Endodermal cell (in vitro differentiated cells): ENCODE data around the gene MAP7. TPM values are rescaled to one million over a fixed set of nuclear protein-coding genes. Genes with fewer than 3 reads are reported as not detected.

Experiments used
- DNase-seq: peaks from one replicate; pipeline ENCODE4 v3.0.0-alpha.2; 2017
- H3K27ac ChIP-seq: 2 replicates; pipeline ENCODE4 v1.5.1; 2013; ENCODE audit warnings: mild to moderate bottlenecking, low read depth, low read length, moderate library complexity
- H3K27me3 ChIP-seq: 2 replicates; pipeline ENCODE4 v1.6.1; 2013; ENCODE audit warnings: mild to moderate bottlenecking, low read length, moderate library complexity; ENCODE audit not compliant: insufficient read depth, control insufficient read depth, poor library complexity, severe bottlenecking
- H3K36me3 ChIP-seq: 2 replicates; pipeline ENCODE4 v1.7.0; 2013; ENCODE audit warnings: mild to moderate bottlenecking, low read length, moderate library complexity; ENCODE audit not compliant: control insufficient read depth, insufficient read depth
- H3K4me1 ChIP-seq: one replicate; pipeline ENCODE4 v1.7.0; 2013; ENCODE audit warnings: low read length; ENCODE audit not compliant: control insufficient read depth, insufficient read depth
- H3K4me3 ChIP-seq: 2 replicates; pipeline ENCODE4 v1.5.1; 2013; ENCODE audit warnings: mild to moderate bottlenecking, low read length, moderate library complexity
- H3K9ac ChIP-seq: 2 replicates; pipeline ENCODE4 v1.6.1; 2013; ENCODE audit warnings: mild to moderate bottlenecking, low read length, moderate library complexity; ENCODE audit not compliant: poor library complexity, severe bottlenecking; ENCODE audit errors: extremely low read depth
- H3K9me3 ChIP-seq: 2 replicates; pipeline ENCODE4 v1.6.1; 2013; ENCODE audit warnings: mild to moderate bottlenecking, low read length, moderate library complexity; ENCODE audit not compliant: control insufficient read depth
- H3K27ac Mint-ChIP-seq: 2 replicates; pipeline ENCODE4 v1.8.0; 2020; ENCODE audit warnings: mixed read lengths
- H3K27me3 Mint-ChIP-seq: 2 replicates; pipeline ENCODE4 v1.8.0; 2021; ENCODE audit warnings: mild to moderate bottlenecking, mixed read lengths; ENCODE audit not compliant: insufficient read depth
- H3K36me3 Mint-ChIP-seq: 2 replicates; pipeline ENCODE4 v1.8.0; 2020; ENCODE audit warnings: low read depth, mixed read lengths
- H3K4me1 Mint-ChIP-seq: 2 replicates; pipeline ENCODE4 v1.8.0; 2020; ENCODE audit warnings: mixed read lengths
- H3K4me3 Mint-ChIP-seq: 2 replicates; pipeline ENCODE4 v1.8.0; 2020; ENCODE audit warnings: mild to moderate bottlenecking, moderate library complexity, mixed read lengths
- H3K9me3 Mint-ChIP-seq: 2 replicates; pipeline ENCODE4 v1.8.0; 2020; ENCODE audit warnings: mild to moderate bottlenecking, mixed read lengths
- CTCF ChIP-seq: fragments of 200-600 bp; sonication (generic); conservative IDR thresholded peaks from 2 replicates; pipeline ENCODE4 v1.5.0; 2021; ENCODE audit warnings: antibody characterized with exemption, mild to moderate bottlenecking
- WGBS, 2 experiments: methylation state at CpG; one replicate each; pipeline versions ENCODE4 v1.1.5 to v1.1.7; 2013; ENCODE audit warnings: missing lambda C conversion rate in 2 of 2, mixed read lengths in 1 of 2; ENCODE audit not compliant: insufficient coverage in 1 of 2, insufficient read length in 1 of 2; 5-methylcytosine and 5-hydroxymethylcytosine counted together
- total RNA-seq, 2 donors: library from RNA; stranded (reverse); fragmentation: NEBNext Ultra II Directional in 1 of 2; extraction: Animal tissue kit (Norgen Biotek cat#: 25700) in 1 of 2; gene quantifications; 2 replicates in 1 of 2; 3 replicates in 1 of 2; pipeline ENCODE4 v1.2.1, GENCODE V29; 2021

MAP7 gene
- total RNA-seq, 2 donors from 2014 or later = 42.4 to 48.7 TPM

- no peak overlapping the region for H3K27ac ChIP-seq
- H3K9ac ChIP-seq = no peak overlapping the region
- no peak for TF ChIP-seq CTCF
- peaks cover 11% of the 10 kb centered on the region for H3K9me3 Mint-ChIP-seq
- no peak overlapping the region for H3K4me3 ChIP-seq
- H3K36me3 Mint-ChIP-seq = peaks cover 14% of the 10 kb centered on the region
- no peak overlapping the region for H3K4me3 Mint-ChIP-seq
- DNase-seq = no peak
- H3K27me3 Mint-ChIP-seq = no peaks in the 10 kb centered on the region
- peaks cover 12% of the 10 kb centered on the region for H3K9me3 ChIP-seq
- H3K27ac Mint-ChIP-seq = no peak overlapping the region
- no peaks in the 10 kb centered on the region for H3K4me1 ChIP-seq
- no peaks in the 10 kb centered on the region for H3K36me3 ChIP-seq
- no peaks in the 10 kb centered on the region for H3K27me3 ChIP-seq
- peaks cover 17% of the 10 kb centered on the region for H3K4me1 Mint-ChIP-seq
- 86% methylated on average over 2 of the region's 2 CpGs; no CpG with 5 or more reads in 1 of the 2 experiments for WGBS, 2 experiments
Measured at GRCh38 chr6:136446579-136447187, 103.5 kb downstream of the MAP7 start.

DNA sequence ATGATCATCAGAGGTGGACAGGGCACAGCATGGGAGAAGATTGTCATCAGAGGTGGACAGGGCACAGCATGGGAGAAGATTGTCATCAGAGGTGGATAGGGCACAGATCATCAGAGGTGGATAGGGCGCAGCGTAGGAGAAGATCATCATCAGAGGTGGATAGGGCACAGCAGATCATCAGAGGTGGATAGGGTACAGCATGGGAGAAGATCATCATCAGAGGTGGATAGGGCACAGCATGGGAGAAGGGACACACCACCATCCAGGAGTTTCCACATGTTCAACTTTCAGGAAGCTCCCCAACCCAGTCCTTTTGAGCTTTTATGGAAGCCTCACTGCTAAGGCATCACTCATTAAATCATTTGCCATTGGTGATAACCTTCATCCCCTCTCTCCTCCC is 104.1 kb downstream of the MAP7 start:
- no peak overlapping the region for H3K4me3 ChIP-seq
- Mint-ChIP-seq H3K27me3 (no peaks in the 10 kb centered on the region), H3K4me3 (no peak overlapping the region), H3K27ac (no peak overlapping the region), H3K9me3 (peaks cover 6% of the 10 kb centered on the region), H3K4me1 (peaks cover 17% of the 10 kb centered on the region), H3K36me3 (peaks cover 9% of the 10 kb centered on the region)
- H3K27ac ChIP-seq = no peak overlapping the region
- H3K9ac ChIP-seq = no peak overlapping the region
- WGBS, 2 experiments = 100% methylated on average over 2 of the region's 2 CpGs
- no peaks in the 10 kb centered on the region for H3K4me1 ChIP-seq
- DNase-seq = no peak
- H3K27me3 ChIP-seq = no peaks in the 10 kb centered on the region
- TF ChIP-seq CTCF = no peak
- H3K36me3 ChIP-seq = no peaks in the 10 kb centered on the region
- H3K9me3 ChIP-seq = peaks cover 7% of the 10 kb centered on the region

- H3K27ac Mint-ChIP-seq = no peak overlapping the region
- peaks cover 6% of the 10 kb centered on the region for H3K36me3 Mint-ChIP-seq
- TF ChIP-seq CTCF = no peak
- Histone ChIP-seq H3K27ac (no peak overlapping the region), H3K9me3 (no peaks in the 10 kb centered on the region), H3K27me3 (no peaks in the 10 kb centered on the region), H3K36me3 (no peaks in the 10 kb centered on the region), H3K9ac (no peak overlapping the region), H3K4me3 (no peak overlapping the region), H3K4me1 (no peaks in the 10 kb centered on the region)
- 75 to 95% methylated on average over 2 to 3 of the region's 3 CpGs for WGBS, 2 experiments
- H3K4me3 Mint-ChIP-seq = no peak overlapping the region
- no peaks in the 10 kb centered on the region for H3K27me3 Mint-ChIP-seq
- peaks cover 22% of the 10 kb centered on the region for H3K4me1 Mint-ChIP-seq
- peaks cover 3% of the 10 kb centered on the region for H3K9me3 Mint-ChIP-seq
- no peak for DNase-seq
Measured at GRCh38 chr6:136445063-136445462, 105.2 kb downstream of the MAP7 start.
